GM12878 (cell line): ENCODE results near the gene OR5L1. TPM values are rescaled to one million over a fixed set of nuclear protein-coding genes. Genes with fewer than 3 reads are reported as not detected.

Experiments
- ATAC-seq: fragments of 200-7000 bp; cut with Tn5 transposase; 3 replicates; pipeline ENCODE4 v1.9.1; 2020; ENCODE audit warnings: mild to moderate bottlenecking, moderate library complexity
- BruUV-seq: library from RNA; stranded (reverse); fragments of 400-500 nt; replicated peaks from 2 replicates; lab custom pipeline; 2021; lab: Mats Ljungman, UMichigan
- CTCF ChIA-PET: fragments of 300-600 bp; sonication (Branson Sonifier 250); formaldehyde crosslinking; extraction: SDS; loops from one replicate; lab custom pipeline; 2021; ENCODE audit warnings: inconsistent platforms; lab: Yijun Ruan, JAX
- POLR2A ChIA-PET: fragments of 350-600 bp; formaldehyde crosslinking; extraction: SDS; loops from one replicate; lab custom pipeline; 2021; ENCODE audit warnings: inconsistent platforms; lab: Charles Lee
- RAD21 ChIA-PET: fragments of 300-600 bp; sonication (Branson Sonifier 250); formaldehyde crosslinking; loops from one replicate; lab custom pipeline; 2023; ENCODE audit warnings: antibody characterized with exemption; ENCODE audit not compliant: unreplicated experiment; lab: Charles Lee
- SMC1A ChIA-PET: fragments of 300-600 bp; sonication (Branson Sonifier 250); formaldehyde crosslinking; loops from one replicate; lab custom pipeline; 2023; ENCODE audit not compliant: unreplicated experiment, uncharacterized antibody; lab: Charles Lee
- DNase-seq: peaks from one replicate; pipeline ENCODE4 v3.0.0-alpha.2; 2011; ENCODE audit warnings: low read depth, low spot score
- FAIRE-seq: peaks from 3 replicates; lab custom pipeline; 2011; peaks lifted over from hg19 to GRCh38; lab: Jason Lieb, UNC
- H2AFZ ChIP-seq: 2 replicates; pipeline ENCODE4 v1.6.0; 2011; ENCODE audit warnings: low read depth, low read length, control low read depth; ENCODE audit not compliant: control insufficient read depth
- H3K27ac ChIP-seq: 2 replicates; pipeline ENCODE4 v1.5.1; 2011; ENCODE audit warnings: control low read depth; ENCODE audit not compliant: control insufficient read depth, insufficient read depth
- H3K27me3 ChIP-seq, 2 experiments: replicated peaks in 1 of 2; 2 replicates each; pipeline versions ENCODE4 v1.6.0 to v1.6.1; 2011; ENCODE audit warnings: low read length in 1 of 2; ENCODE audit not compliant: control insufficient read depth in 2 of 2, insufficient read depth in 2 of 2
- H3K36me3 ChIP-seq, 2 experiments: 2 replicates each; pipeline ENCODE4 v1.5.1; 2011; ENCODE audit warnings: low read length in 1 of 2; ENCODE audit not compliant: control insufficient read depth in 2 of 2, insufficient read depth in 2 of 2
- H3K4me1 ChIP-seq: 2 replicates; pipeline ENCODE4 v1.6.1; 2011; ENCODE audit warnings: mild to moderate bottlenecking, low read length, moderate library complexity, mixed read lengths; ENCODE audit not compliant: control insufficient read depth, insufficient read depth
- H3K4me2 ChIP-seq: 2 replicates; pipeline ENCODE4 v1.6.0; 2011; ENCODE audit warnings: control low read depth; ENCODE audit not compliant: control insufficient read depth, insufficient read depth
- H3K4me3 ChIP-seq: fragments of 200-600 bp; sonication (generic); 2 replicates; pipeline ENCODE4 v1.5.1; 2016
- H3K79me2 ChIP-seq: 2 replicates; pipeline ENCODE4 v1.6.0; 2011; ENCODE audit warnings: low read length; ENCODE audit not compliant: control insufficient read depth, insufficient read depth
- H3K9ac ChIP-seq: 2 replicates; pipeline ENCODE4 v1.8.0; 2011; ENCODE audit warnings: low read length, control low read depth, mixed read lengths; ENCODE audit not compliant: control insufficient read depth, insufficient read depth
- H3K9me3 ChIP-seq: replicated peaks from 3 replicates; pipeline ENCODE4 v1.5.1; 2011; ENCODE audit warnings: mild to moderate bottlenecking, low read length; ENCODE audit not compliant: control insufficient read depth, insufficient read depth
- H4K20me1 ChIP-seq: 2 replicates; pipeline ENCODE4 v1.6.0; 2011; ENCODE audit not compliant: control insufficient read depth, insufficient read depth
- BMI1 ChIP-seq: fragments of 450-650 bp; IDR thresholded peaks from 2 replicates; pipeline ENCODE4 v1.6.1; 2016; ENCODE audit warnings: mild to moderate bottlenecking, moderate library complexity, borderline replicate concordance
- E2F4 ChIP-seq: IDR thresholded peaks from 2 replicates; pipeline ENCODE4 v1.6.1; 2012; ENCODE audit warnings: low read depth, low read length, improper control_type of control experiment
- HCFC1 ChIP-seq: fragments of 150-350 bp; IDR thresholded peaks from 2 replicates; pipeline ENCODE4 v1.6.1; 2014; ENCODE audit warnings: low read length
- HDAC6 ChIP-seq: fragments of 200-600 bp; sonication (generic); IDR thresholded peaks from one replicate; pipeline ENCODE4 v1.8.0; 2017; ENCODE audit warnings: antibody characterized with exemption; ENCODE audit not compliant: unreplicated experiment
- HDGF ChIP-seq: fragments of 450-650 bp; IDR thresholded peaks from 2 replicates; pipeline ENCODE4 v1.6.1; 2016; ENCODE audit warnings: antibody characterized with exemption
- NFIC ChIP-seq: IDR thresholded peaks from 2 replicates; pipeline ENCODE4 v1.6.1; 2012; ENCODE audit warnings: low read depth, mild to moderate bottlenecking, inconsistent platforms, low read length, moderate library complexity
- NR2C2 ChIP-seq: IDR thresholded peaks from 2 replicates; pipeline ENCODE4 v1.6.1; 2011; ENCODE audit warnings: borderline replicate concordance, low read depth; ENCODE audit not compliant: control insufficient read depth, insufficient read length
- SPI1 ChIP-seq: IDR thresholded peaks from 2 replicates; pipeline ENCODE4 v1.6.1; 2011; ENCODE audit warnings: low read depth, mild to moderate bottlenecking, low read length, moderate library complexity, borderline replicate concordance; ENCODE audit not compliant: insufficient read depth
- ZNF687 ChIP-seq: fragments of 450-650 bp; IDR thresholded peaks from 2 replicates; pipeline ENCODE4 v1.6.1; 2017; ENCODE audit warnings: mild to moderate bottlenecking, moderate library complexity
- WGBS: methylation state at CpG from one replicate; pipeline ENCODE4 v1.1.6; 2016; ENCODE audit warnings: low lambda C conversion rate; ENCODE audit not compliant: insufficient replicate concordance, insufficient coverage; ENCODE audit errors: missing lambda C conversion rate; 5-methylcytosine and 5-hydroxymethylcytosine counted together
- in situ Hi-C: fragments of 300-500 bp; cut with MboI; formaldehyde crosslinking; loops from 9 replicates; pipeline ENCODE4 v1.14.3; 2018; ENCODE audit warnings: mixed read lengths
- intact Hi-C: fragments of 100-400 bp; cut with micrococcal nuclease; formaldehyde crosslinking; loops from one replicate; pipeline ENCODE4 v1.14.2; 2022; ENCODE audit not compliant: unreplicated experiment
- polyA plus RNA-seq, 11 experiments: library from polyadenylated mRNA; depleted of rRNA in 4 of 11; unstranded in 6 of 11; stranded (reverse) in 5 of 11; fragments of >200 nt; fragmentation: Nextera tagmentation in 4 of 11; fragmentation: Illumina TruSeq in 1 of 11; extraction: Ambion mirVana in 4 of 11; extraction: Trizol in 1 of 11; gene quantifications; 1 replicate in 1 of 11; 2 replicates in 10 of 11; pipeline versions ENCODE4 v1.2.1 to v1.2.3, GENCODE V29; 2011 to 2016; ENCODE audit warnings: inconsistent platforms in 2 of 11, missing spikeins in 2 of 11, low read depth in 1 of 11
- total RNA-seq, 4 experiments: library from RNA; depleted of rRNA in 3 of 4; stranded (reverse); fragments of >200 nt in 3 of 4; fragmentation: Illumina TruSeq in 1 of 4; extraction: Trizol in 1 of 4; gene quantifications; 2 replicates each; pipeline versions ENCODE4 v1.2.1 to v1.2.3, GENCODE V29; 2013 to 2021
- TF ChIP-seq, protein P1 (sequence below): fragments of 450-650 bp; IDR thresholded peaks from 2 replicates; pipeline ENCODE4 v1.6.1; 2016; ENCODE audit warnings: mild to moderate bottlenecking

The OR5L1 gene
- total and polyA plus RNA-seq, 10 of the 15 experiments (the other 5 are each of a cell fraction or from before 2014, with no cell fraction given), result not detected

DNA sequence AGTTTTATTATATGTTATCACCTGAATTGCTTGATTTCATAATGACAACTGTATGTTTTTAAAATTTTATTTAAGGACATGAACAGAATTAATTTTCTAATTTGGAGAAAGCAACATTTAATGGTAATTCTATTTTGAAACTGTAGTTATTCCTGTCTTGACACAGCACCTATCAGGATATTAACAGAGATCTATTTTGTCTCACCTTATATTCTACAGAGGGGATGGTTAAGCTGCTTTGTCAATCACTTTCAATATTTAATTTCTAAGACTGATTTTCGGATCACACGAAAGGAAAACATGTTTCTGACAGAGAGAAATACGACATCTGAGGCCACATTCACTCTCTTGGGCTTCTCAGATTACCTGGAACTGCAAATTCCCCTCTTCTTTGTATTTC lies 27.3 kb downstream of the OR5L1 start, which contains the start of gene OR5D16:
Gene OR5D16, plus strand, starts transcription at position 301 of the 400 bp plus-strand sequence. Its CDS starts 0 bp downstream, at position 301.
- TF ChIP-seq BMI1 (no peak), E2F4 (no peak), NR2C2 (no peak), NFIC (no peak), SPI1 (no peak), HDAC6 (no peak)
- intact Hi-C loops (no loop called here), in situ Hi-C loops (no loop called here)
- DNase-seq, result no peak
- H3K27me3 ChIP-seq, result no peaks in the 10 kb centered on the region
- POLR2A ChIA-PET, result no interaction called here
- H2AFZ ChIP-seq, result no peak within 1 kb of the TSS
- H4K20me1 ChIP-seq, result no peaks in the 10 kb centered on the region
- WGBS, result 2% methylated on average over 3 of the region's 3 CpGs
- H3K27ac ChIP-seq, result no peak within 1 kb of the TSS
- SMC1A ChIA-PET, result no interaction called here
- no peaks in the 10 kb centered on the region for H3K79me2 ChIP-seq
- CTCF ChIA-PET, result no interaction called here
- H3K4me3 ChIP-seq, result no peak within 1 kb of the TSS
- H3K4me1 ChIP-seq, result no peaks in the 10 kb centered on the region
- no TSS peak for BruUV-seq
- H3K9me3 ChIP-seq, result no peaks in the 10 kb centered on the region
- no peaks in the 10 kb centered on the region for H3K36me3 ChIP-seq
- no peak for ATAC-seq
- RAD21 ChIA-PET, result no interaction called here
- H3K9ac ChIP-seq, result no peak within 1 kb of the TSS
- no peak within 1 kb of the TSS for H3K4me2 ChIP-seq
- FAIRE-seq, result no peak

DNA sequence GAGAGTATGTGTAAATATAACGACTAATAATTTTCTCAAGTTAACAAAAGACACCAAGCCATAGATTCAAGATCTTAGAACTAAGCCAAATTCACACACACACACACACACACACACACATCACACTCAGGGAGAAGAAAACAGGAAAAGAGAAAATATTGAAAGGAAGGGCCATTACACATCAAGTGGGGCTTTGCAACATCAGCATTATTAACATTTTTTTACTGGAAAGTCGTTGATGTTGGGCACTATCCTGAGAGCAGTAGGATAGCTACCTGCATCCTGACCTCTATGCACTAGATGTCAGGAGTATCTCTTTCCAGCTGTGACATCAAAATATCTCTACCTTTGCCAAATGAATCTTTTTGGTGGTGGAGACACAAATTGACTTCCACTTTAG lies 36.3 kb downstream of the OR5L1 start:
- Histone ChIP-seq H3K4me2 (no peak overlapping the region), H3K27ac (no peak overlapping the region), H3K27me3 (no peaks in the 10 kb centered on the region), H3K79me2 (no peaks in the 10 kb centered on the region), H3K9ac (no peak overlapping the region), H3K36me3 (no peaks in the 10 kb centered on the region), H2AFZ (no peak overlapping the region), H3K9me3 (no peaks in the 10 kb centered on the region), H3K4me3 (no peak overlapping the region), H4K20me1 (no peaks in the 10 kb centered on the region), H3K4me1 (no peaks in the 10 kb centered on the region)
- TF ChIP-seq HDGF (no peak), ZNF687 (no peak), HCFC1 (no peak)
- TF ChIP-seq, protein P1, sequence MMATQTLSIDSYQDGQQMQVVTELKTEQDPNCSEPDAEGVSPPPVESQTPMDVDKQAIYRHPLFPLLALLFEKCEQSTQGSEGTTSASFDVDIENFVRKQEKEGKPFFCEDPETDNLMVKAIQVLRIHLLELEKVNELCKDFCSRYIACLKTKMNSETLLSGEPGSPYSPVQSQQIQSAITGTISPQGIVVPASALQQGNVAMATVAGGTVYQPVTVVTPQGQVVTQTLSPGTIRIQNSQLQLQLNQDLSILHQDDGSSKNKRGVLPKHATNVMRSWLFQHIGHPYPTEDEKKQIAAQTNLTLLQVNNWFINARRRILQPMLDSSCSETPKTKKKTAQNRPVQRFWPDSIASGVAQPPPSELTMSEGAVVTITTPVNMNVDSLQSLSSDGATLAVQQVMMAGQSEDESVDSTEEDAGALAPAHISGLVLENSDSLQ, result no peak
- intact Hi-C loops, result loop anchor here (10.0 kb wide), 1 partner anchor 47 kb away; no protein-coding TSS in a partner anchor
- no peak for ATAC-seq
- BruUV-seq, result no TSS peak
- SMC1A ChIA-PET, result interaction anchor here (0.7 to 1.0 kb wide), 2 partner anchors 11 to 31 kb away, joined by 3 read pairs; no protein-coding TSS in a partner anchor
- RAD21 ChIA-PET, result no interaction called here
- FAIRE-seq, result no peak
- CTCF ChIA-PET, result no interaction called here
- DNase-seq, result no peak
- 0% methylated on average over 2 of the region's 2 CpGs for WGBS
- in situ Hi-C loops, result no loop called here
- POLR2A ChIA-PET, result no interaction called here
